GM12878 (cell line): ENCODE measurements around the gene RXFP4. TPM values are rescaled to one million over a fixed set of nuclear protein-coding genes. Genes with fewer than 3 reads are reported as not detected.

Source experiments
- ATAC-seq: fragments of 200-7000 bp; cut with Tn5 transposase; 3 replicates; pipeline ENCODE4 v1.9.1; 2020; ENCODE audit warnings: mild to moderate bottlenecking, moderate library complexity
- BruUV-seq: library from RNA; stranded (reverse); fragments of 400-500 nt; replicated peaks from 2 replicates; lab custom pipeline; 2021; lab: Mats Ljungman, UMichigan
- CTCF ChIA-PET: fragments of 300-600 bp; sonication (Branson Sonifier 250); formaldehyde crosslinking; extraction: SDS; loops from one replicate; lab custom pipeline; 2021; ENCODE audit warnings: inconsistent platforms; lab: Yijun Ruan, JAX
- POLR2A ChIA-PET: fragments of 350-600 bp; formaldehyde crosslinking; extraction: SDS; loops from one replicate; lab custom pipeline; 2021; ENCODE audit warnings: inconsistent platforms; lab: Charles Lee
- RAD21 ChIA-PET: fragments of 300-600 bp; sonication (Branson Sonifier 250); formaldehyde crosslinking; loops from one replicate; lab custom pipeline; 2023; ENCODE audit warnings: antibody characterized with exemption; ENCODE audit not compliant: unreplicated experiment; lab: Charles Lee
- SMC1A ChIA-PET: fragments of 300-600 bp; sonication (Branson Sonifier 250); formaldehyde crosslinking; loops from one replicate; lab custom pipeline; 2023; ENCODE audit not compliant: unreplicated experiment, uncharacterized antibody; lab: Charles Lee
- DNase-seq: peaks from one replicate; pipeline ENCODE4 v3.0.0-alpha.2; 2011; ENCODE audit warnings: low read depth, low spot score
- FAIRE-seq: peaks from 3 replicates; lab custom pipeline; 2011; peaks lifted over from hg19 to GRCh38; lab: Jason Lieb, UNC
- H2AFZ ChIP-seq: 2 replicates; pipeline ENCODE4 v1.6.0; 2011; ENCODE audit warnings: low read depth, low read length, control low read depth; ENCODE audit not compliant: control insufficient read depth
- H3K27ac ChIP-seq: 2 replicates; pipeline ENCODE4 v1.5.1; 2011; ENCODE audit warnings: control low read depth; ENCODE audit not compliant: control insufficient read depth, insufficient read depth
- H3K27me3 ChIP-seq, 2 experiments: replicated peaks in 1 of 2; 2 replicates each; pipeline versions ENCODE4 v1.6.0 to v1.6.1; 2011; ENCODE audit warnings: low read length in 1 of 2; ENCODE audit not compliant: control insufficient read depth in 2 of 2, insufficient read depth in 2 of 2
- H3K36me3 ChIP-seq, 2 experiments: 2 replicates each; pipeline ENCODE4 v1.5.1; 2011; ENCODE audit warnings: low read length in 1 of 2; ENCODE audit not compliant: control insufficient read depth in 2 of 2, insufficient read depth in 2 of 2
- H3K4me1 ChIP-seq: 2 replicates; pipeline ENCODE4 v1.6.1; 2011; ENCODE audit warnings: mild to moderate bottlenecking, low read length, moderate library complexity, mixed read lengths; ENCODE audit not compliant: control insufficient read depth, insufficient read depth
- H3K4me2 ChIP-seq: 2 replicates; pipeline ENCODE4 v1.6.0; 2011; ENCODE audit warnings: control low read depth; ENCODE audit not compliant: control insufficient read depth, insufficient read depth
- H3K4me3 ChIP-seq: fragments of 200-600 bp; sonication (generic); 2 replicates; pipeline ENCODE4 v1.5.1; 2016
- H3K79me2 ChIP-seq: 2 replicates; pipeline ENCODE4 v1.6.0; 2011; ENCODE audit warnings: low read length; ENCODE audit not compliant: control insufficient read depth, insufficient read depth
- H3K9ac ChIP-seq: 2 replicates; pipeline ENCODE4 v1.8.0; 2011; ENCODE audit warnings: low read length, control low read depth, mixed read lengths; ENCODE audit not compliant: control insufficient read depth, insufficient read depth
- H3K9me3 ChIP-seq: replicated peaks from 3 replicates; pipeline ENCODE4 v1.5.1; 2011; ENCODE audit warnings: mild to moderate bottlenecking, low read length; ENCODE audit not compliant: control insufficient read depth, insufficient read depth
- H4K20me1 ChIP-seq: 2 replicates; pipeline ENCODE4 v1.6.0; 2011; ENCODE audit not compliant: control insufficient read depth, insufficient read depth
- EP300 ChIP-seq, 2 experiments: fragments of 150-350 bp in 1 of 2; IDR thresholded peaks; 2 replicates each; pipeline ENCODE4 v1.6.1; 2011 to 2012; ENCODE audit warnings: low read depth in 2 of 2, low read length in 2 of 2, borderline replicate concordance in 1 of 2, improper control_type of control experiment in 1 of 2, inconsistent platforms in 1 of 2; ENCODE audit not compliant: control insufficient read depth in 1 of 2
- GABPA ChIP-seq: IDR thresholded peaks from 2 replicates; pipeline ENCODE4 v1.6.1; 2014; ENCODE audit warnings: antibody characterized with exemption, low read depth, mild to moderate bottlenecking, inconsistent platforms
- JUND ChIP-seq: IDR thresholded peaks from 2 replicates; pipeline ENCODE4 v1.6.1; 2012; ENCODE audit warnings: low read depth, mild to moderate bottlenecking, low read length, improper control_type of control experiment, moderate library complexity
- PAX8 ChIP-seq: fragments of 450-650 bp; IDR thresholded peaks from 2 replicates; pipeline ENCODE4 v1.6.1; 2017; ENCODE audit warnings: mild to moderate bottlenecking, moderate library complexity
- POLR2A ChIP-seq: IDR thresholded peaks from 2 replicates; pipeline ENCODE4 v1.6.1; 2011; ENCODE audit warnings: low read depth, mild to moderate bottlenecking, low read length
- RBBP5 ChIP-seq: fragments of 200-600 bp; sonication (generic); conservative IDR thresholded peaks from 2 replicates; pipeline ENCODE4 v1.6.1; 2016
- RFX5 ChIP-seq: IDR thresholded peaks from 2 replicates; pipeline ENCODE4 v1.6.1; 2011; ENCODE audit warnings: low read depth, low read length, improper control_type of control experiment
- WGBS: methylation state at CpG from one replicate; pipeline ENCODE4 v1.1.6; 2016; ENCODE audit warnings: low lambda C conversion rate; ENCODE audit not compliant: insufficient replicate concordance, insufficient coverage; ENCODE audit errors: missing lambda C conversion rate; 5-methylcytosine and 5-hydroxymethylcytosine counted together
- in situ Hi-C: fragments of 300-500 bp; cut with MboI; formaldehyde crosslinking; loops from 9 replicates; pipeline ENCODE4 v1.14.3; 2018; ENCODE audit warnings: mixed read lengths
- intact Hi-C: fragments of 100-400 bp; cut with micrococcal nuclease; formaldehyde crosslinking; loops from one replicate; pipeline ENCODE4 v1.14.2; 2022; ENCODE audit not compliant: unreplicated experiment
- polyA plus RNA-seq, 11 experiments: library from polyadenylated mRNA; depleted of rRNA in 4 of 11; unstranded in 6 of 11; stranded (reverse) in 5 of 11; fragments of >200 nt; fragmentation: Nextera tagmentation in 4 of 11; fragmentation: Illumina TruSeq in 1 of 11; extraction: Ambion mirVana in 4 of 11; extraction: Trizol in 1 of 11; gene quantifications; 1 replicate in 1 of 11; 2 replicates in 10 of 11; pipeline versions ENCODE4 v1.2.1 to v1.2.3, GENCODE V29; 2011 to 2016; ENCODE audit warnings: inconsistent platforms in 2 of 11, missing spikeins in 2 of 11, low read depth in 1 of 11
- total RNA-seq, 4 experiments: library from RNA; depleted of rRNA in 3 of 4; stranded (reverse); fragments of >200 nt in 3 of 4; fragmentation: Illumina TruSeq in 1 of 4; extraction: Trizol in 1 of 4; gene quantifications; 2 replicates each; pipeline versions ENCODE4 v1.2.1 to v1.2.3, GENCODE V29; 2013 to 2021
- TF ChIP-seq, protein P1 (sequence below): fragments of 450-650 bp; IDR thresholded peaks from 2 replicates; pipeline ENCODE4 v1.6.1; 2017; ENCODE audit warnings: mild to moderate bottlenecking, moderate library complexity
- TF ChIP-seq, protein P2 (sequence below): fragments of 450-650 bp; IDR thresholded peaks from 2 replicates; pipeline ENCODE4 v1.6.1; 2017; ENCODE audit warnings: antibody characterized with exemption, mild to moderate bottlenecking, moderate library complexity
- TF ChIP-seq, protein P3 (sequence below): IDR thresholded peaks from 2 replicates; pipeline ENCODE4 v1.6.1; 2012; ENCODE audit warnings: low read depth, low read length, improper control_type of control experiment

RXFP4 gene
- total and polyA plus RNA-seq, 10 of the 15 experiments (the other 5 are each of a cell fraction or from before 2014, with no cell fraction given): 0.10 to 0.40 (median 0.39) TPM; not detected in 7

DNA sequence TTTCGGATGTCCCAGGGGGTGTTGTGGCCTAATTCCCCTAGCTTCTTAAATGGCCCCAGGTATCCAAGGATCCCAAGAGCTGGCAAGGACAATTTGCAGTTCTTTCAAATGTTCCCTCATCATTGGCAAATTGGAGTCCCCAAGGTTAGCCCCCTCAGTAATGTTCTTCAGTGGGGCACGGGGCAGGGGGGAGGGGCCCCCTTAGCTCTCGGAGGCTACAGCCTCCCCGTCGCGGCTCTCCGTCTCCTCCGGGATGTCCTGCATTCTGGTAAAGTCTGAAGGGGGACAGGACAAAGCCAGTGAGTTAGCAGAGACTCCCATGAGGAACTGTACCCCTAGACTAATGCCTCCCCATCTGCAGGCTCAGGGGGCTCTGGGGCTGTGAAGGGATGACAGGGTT lies 6.3 kb downstream of the RXFP4 start (continued):
- TF ChIP-seq, protein P1, sequence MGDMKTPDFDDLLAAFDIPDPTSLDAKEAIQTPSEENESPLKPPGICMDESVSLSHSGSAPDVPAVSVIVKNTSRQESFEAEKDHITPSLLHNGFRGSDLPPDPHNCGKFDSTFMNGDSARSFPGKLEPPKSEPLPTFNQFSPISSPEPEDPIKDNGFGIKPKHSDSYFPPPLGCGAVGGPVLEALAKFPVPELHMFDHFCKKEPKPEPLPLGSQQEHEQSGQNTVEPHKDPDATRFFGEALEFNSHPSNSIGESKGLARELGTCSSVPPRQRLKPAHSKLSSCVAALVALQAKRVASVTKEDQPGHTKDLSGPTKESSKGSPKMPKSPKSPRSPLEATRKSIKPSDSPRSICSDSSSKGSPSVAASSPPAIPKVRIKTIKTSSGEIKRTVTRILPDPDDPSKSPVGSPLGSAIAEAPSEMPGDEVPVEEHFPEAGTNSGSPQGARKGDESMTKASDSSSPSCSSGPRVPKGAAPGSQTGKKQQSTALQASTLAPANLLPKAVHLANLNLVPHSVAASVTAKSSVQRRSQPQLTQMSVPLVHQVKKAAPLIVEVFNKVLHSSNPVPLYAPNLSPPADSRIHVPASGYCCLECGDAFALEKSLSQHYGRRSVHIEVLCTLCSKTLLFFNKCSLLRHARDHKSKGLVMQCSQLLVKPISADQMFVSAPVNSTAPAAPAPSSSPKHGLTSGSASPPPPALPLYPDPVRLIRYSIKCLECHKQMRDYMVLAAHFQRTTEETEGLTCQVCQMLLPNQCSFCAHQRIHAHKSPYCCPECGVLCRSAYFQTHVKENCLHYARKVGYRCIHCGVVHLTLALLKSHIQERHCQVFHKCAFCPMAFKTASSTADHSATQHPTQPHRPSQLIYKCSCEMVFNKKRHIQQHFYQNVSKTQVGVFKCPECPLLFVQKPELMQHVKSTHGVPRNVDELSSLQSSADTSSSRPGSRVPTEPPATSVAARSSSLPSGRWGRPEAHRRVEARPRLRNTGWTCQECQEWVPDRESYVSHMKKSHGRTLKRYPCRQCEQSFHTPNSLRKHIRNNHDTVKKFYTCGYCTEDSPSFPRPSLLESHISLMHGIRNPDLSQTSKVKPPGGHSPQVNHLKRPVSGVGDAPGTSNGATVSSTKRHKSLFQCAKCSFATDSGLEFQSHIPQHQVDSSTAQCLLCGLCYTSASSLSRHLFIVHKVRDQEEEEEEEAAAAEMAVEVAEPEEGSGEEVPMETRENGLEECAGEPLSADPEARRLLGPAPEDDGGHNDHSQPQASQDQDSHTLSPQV: no peak
- TF ChIP-seq, all 136 proteins: peak for 0

DNA sequence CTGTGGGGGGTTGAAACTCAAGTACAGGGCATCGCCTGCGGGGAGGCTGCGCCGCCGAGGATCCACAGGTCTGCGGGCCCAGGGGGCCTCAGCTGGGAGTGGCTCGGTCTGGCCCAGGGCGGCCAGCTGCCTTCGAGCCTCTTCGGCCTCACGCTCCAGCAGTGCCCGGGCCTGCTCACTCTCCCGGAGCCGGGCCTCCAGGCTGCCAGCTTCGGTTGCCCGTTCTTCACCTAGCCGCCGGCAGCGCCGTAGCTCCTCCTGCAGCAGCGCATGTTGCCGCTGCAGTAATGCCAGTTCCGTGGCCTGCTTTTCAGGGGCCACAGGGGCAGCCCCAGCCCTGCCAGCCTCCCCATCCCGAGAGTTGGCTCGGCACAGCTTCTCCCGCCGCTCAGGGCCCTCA lies 9.4 kb downstream of the RXFP4 start:
- ChIA-PET RAD21 (no interaction called here), POLR2A (interaction anchor here (0.5 to 1.3 kb wide), 2 partner anchors 24 to 100 kb away, joined by 3 to 5 read pairs; no protein-coding TSS in a partner anchor), SMC1A (no interaction called here), CTCF (no interaction called here)
- peaks cover 45 to 58% of the 10 kb centered on the region in 2 experiments for H3K36me3 ChIP-seq
- DNase-seq: no peak
- H3K27me3 ChIP-seq: no peaks in the 10 kb centered on the region
- no peak overlapping the region for H3K9ac ChIP-seq
- 97% methylated on average over 27 of the region's 27 CpGs for WGBS
- H3K79me2 ChIP-seq: no peaks in the 10 kb centered on the region
- no peak overlapping the region for H3K4me2 ChIP-seq
- TF ChIP-seq PAX8: no peak
- TF ChIP-seq GABPA: no peak
- TF ChIP-seq POLR2A: peak; percentile 31; the same call in 1 of the 2 replicates
- TF ChIP-seq EP300 (IDR thresholded peaks at IDR 0.05; ENCODE audit: borderline replicate concordance in 1 of 2, control insufficient read depth in 1 of 2, low read depth in 2 of 2, low read length in 2 of 2): no peak
- TF ChIP-seq RBBP5: no peak
- TF ChIP-seq RFX5: no peak
- TF ChIP-seq, protein P2, sequence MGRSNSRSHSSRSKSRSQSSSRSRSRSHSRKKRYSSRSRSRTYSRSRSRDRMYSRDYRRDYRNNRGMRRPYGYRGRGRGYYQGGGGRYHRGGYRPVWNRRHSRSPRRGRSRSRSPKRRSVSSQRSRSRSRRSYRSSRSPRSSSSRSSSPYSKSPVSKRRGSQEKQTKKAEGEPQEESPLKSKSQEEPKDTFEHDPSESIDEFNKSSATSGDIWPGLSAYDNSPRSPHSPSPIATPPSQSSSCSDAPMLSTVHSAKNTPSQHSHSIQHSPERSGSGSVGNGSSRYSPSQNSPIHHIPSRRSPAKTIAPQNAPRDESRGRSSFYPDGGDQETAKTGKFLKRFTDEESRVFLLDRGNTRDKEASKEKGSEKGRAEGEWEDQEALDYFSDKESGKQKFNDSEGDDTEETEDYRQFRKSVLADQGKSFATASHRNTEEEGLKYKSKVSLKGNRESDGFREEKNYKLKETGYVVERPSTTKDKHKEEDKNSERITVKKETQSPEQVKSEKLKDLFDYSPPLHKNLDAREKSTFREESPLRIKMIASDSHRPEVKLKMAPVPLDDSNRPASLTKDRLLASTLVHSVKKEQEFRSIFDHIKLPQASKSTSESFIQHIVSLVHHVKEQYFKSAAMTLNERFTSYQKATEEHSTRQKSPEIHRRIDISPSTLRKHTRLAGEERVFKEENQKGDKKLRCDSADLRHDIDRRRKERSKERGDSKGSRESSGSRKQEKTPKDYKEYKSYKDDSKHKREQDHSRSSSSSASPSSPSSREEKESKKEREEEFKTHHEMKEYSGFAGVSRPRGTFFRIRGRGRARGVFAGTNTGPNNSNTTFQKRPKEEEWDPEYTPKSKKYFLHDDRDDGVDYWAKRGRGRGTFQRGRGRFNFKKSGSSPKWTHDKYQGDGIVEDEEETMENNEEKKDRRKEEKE: no peak
- TF ChIP-seq, protein P3, sequence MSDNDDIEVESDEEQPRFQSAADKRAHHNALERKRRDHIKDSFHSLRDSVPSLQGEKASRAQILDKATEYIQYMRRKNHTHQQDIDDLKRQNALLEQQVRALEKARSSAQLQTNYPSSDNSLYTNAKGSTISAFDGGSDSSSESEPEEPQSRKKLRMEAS: no peak
- TF ChIP-seq JUND: no peak
- no peaks in the 10 kb centered on the region for H4K20me1 ChIP-seq
- peaks cover 17% of the 10 kb centered on the region for H3K4me1 ChIP-seq
- no peaks in the 10 kb centered on the region for H3K9me3 ChIP-seq
- H2AFZ ChIP-seq: no peak overlapping the region
- no TSS peak for BruUV-seq
- in situ Hi-C loops: no loop called here
- intact Hi-C loops: no loop called here
- H3K4me3 ChIP-seq: no peak overlapping the region
- no peak overlapping the region for H3K27ac ChIP-seq
- FAIRE-seq: no peak
- ATAC-seq: no peak
